Small intestine (tissue), 7 donors: ENCODE data around the gene ADD2. TPM values are rescaled to one million over a fixed set of nuclear protein-coding genes. Genes with fewer than 3 reads are reported as not detected.

ENCODE experiments used
- DNase-seq, 2 donors: peaks; one replicate each; pipeline versions ENCODE4 v3.0.0 to v3.0.0-alpha.2; 2013
- FAIRE-seq: peaks from 2 replicates; lab custom pipeline; 2012; peaks lifted over from hg19 to GRCh38; lab: Jason Lieb, UNC
- H3K27ac ChIP-seq, 3 donors: one replicate each; pipeline ENCODE4 v1.5.1; 2013; ENCODE audit warnings: low read length in 2 of 3, mild to moderate bottlenecking in 2 of 3, control low read depth in 1 of 3, inconsistent platforms in 1 of 3, low read depth in 1 of 3, moderate library complexity in 1 of 3
- H3K27me3 ChIP-seq, 3 donors: one replicate each; pipeline ENCODE4 v1.6.1; 2013; ENCODE audit warnings: low read length in 3 of 3, inconsistent platforms in 1 of 3; ENCODE audit not compliant: control insufficient read depth in 3 of 3, insufficient read depth in 3 of 3
- H3K36me3 ChIP-seq, 3 donors: one replicate each; pipeline ENCODE4 v1.6.1; 2013; ENCODE audit warnings: low read length in 3 of 3, inconsistent platforms in 1 of 3, low read depth in 1 of 3, mild to moderate bottlenecking in 1 of 3, moderate library complexity in 1 of 3; ENCODE audit not compliant: control insufficient read depth in 3 of 3, insufficient read depth in 2 of 3
- H3K4me1 ChIP-seq, 3 donors: one replicate each; pipeline ENCODE4 v1.6.1; 2013; ENCODE audit warnings: low read length in 2 of 3, inconsistent platforms in 1 of 3, low read depth in 1 of 3, mild to moderate bottlenecking in 1 of 3, moderate library complexity in 1 of 3; ENCODE audit not compliant: control insufficient read depth in 3 of 3, insufficient read depth in 2 of 3
- H3K4me3 ChIP-seq, 3 donors: one replicate each; pipeline ENCODE4 v1.5.1; 2013; ENCODE audit warnings: low read length in 3 of 3, control low read depth in 1 of 3, inconsistent platforms in 1 of 3, low read depth in 1 of 3, mild to moderate bottlenecking in 1 of 3, moderate library complexity in 1 of 3
- H3K9me3 ChIP-seq, 2 donors: one replicate each; pipeline ENCODE4 v1.6.1; 2013; ENCODE audit warnings: low read depth in 1 of 2, low read length in 1 of 2; ENCODE audit not compliant: control insufficient read depth in 2 of 2, insufficient read depth in 1 of 2
- WGBS, 3 donors: extraction: QIAGEN DNeasy Blood & Tissue Kit; methylation state at CpG; one replicate each; pipeline ENCODE4 v1.1.7; 2013; 5-methylcytosine and 5-hydroxymethylcytosine counted together
- polyA plus RNA-seq, 4 donors: library from polyadenylated mRNA; stranded (reverse) in 3 of 4; unstranded in 1 of 4; fragments of 200-250 nt in 3 of 4; fragments of 120-200 nt in 1 of 4; gene quantifications; one replicate each; pipeline versions ENCODE4 v1.2.1 to v1.2.3, GENCODE V29; 2013
- donor health status: healthy with polysubstance abuse.
- donor health status: control.
- donor health status: control.
- donor health status: Bipolar disorder and iron deficiency.
- donor health status: healthy.

ADD2 gene
- polyA plus RNA-seq, 4 donors: under 0.01 to 1.7 (median 0.25) TPM; not detected in 1

- 49 to 57% (median 50%) methylated on average over 1 of the region's 1 CpG for WGBS, 3 donors
- FAIRE-seq: no peak
- Histone ChIP-seq H3K27ac (no peak overlapping the region), H3K27me3 (peaks cover 0 to 24% (median 3%) of the 10 kb centered on the region in 3 donors), H3K4me1 (no peaks in the 10 kb centered on the region), H3K9me3 (no peaks in the 10 kb centered on the region), H3K36me3 (no peaks in the 10 kb centered on the region), H3K4me3 (no peak overlapping the region)
- DNase-seq: no peak
Observed at GRCh38 chr2:70778676-70779075, 10.7 kb upstream of the ADD2 start.

- WGBS, 3 donors: 69 to 78% (median 76%) methylated on average over 2 of the region's 2 CpGs
- Histone ChIP-seq H3K27ac (no peak overlapping the region), H3K9me3 (no peaks in the 10 kb centered on the region), H3K4me1 (no peaks in the 10 kb centered on the region), H3K4me3 (no peak overlapping the region), H3K36me3 (no peaks in the 10 kb centered on the region), H3K27me3 (peaks cover 0 to 30% (median 3%) of the 10 kb centered on the region in 3 donors)
- FAIRE-seq: no peak
- no peak for DNase-seq
Observed at GRCh38 chr2:70777450-70777849, 9.4 kb upstream of the ADD2 start.

- H3K27me3 ChIP-seq: peaks cover 0 to 38% (median 3%) of the 10 kb centered on the region in 3 donors
- no peaks in the 10 kb centered on the region for H3K4me1 ChIP-seq
- FAIRE-seq (no peak), DNase-seq (no peak)
- no peaks in the 10 kb centered on the region for H3K36me3 ChIP-seq
- no peak overlapping the region for H3K4me3 ChIP-seq
- 85 to 91% (median 90%) methylated on average over 3 of the region's 3 CpGs for WGBS, 3 donors
- H3K9me3 ChIP-seq: no peaks in the 10 kb centered on the region
- no peak overlapping the region for H3K27ac ChIP-seq
Observed at GRCh38 chr2:70776266-70776665, 8.3 kb upstream of the ADD2 start.

GRCh38 chr2:70775141-70775540, 7.1 kb upstream of the ADD2 start:
- H3K27ac ChIP-seq: no peak overlapping the region
- 9 to 51% (median 38%) methylated on average over 2 of the region's 2 CpGs for WGBS, 3 donors
- no peaks in the 10 kb centered on the region for H3K4me1 ChIP-seq
- H3K27me3 ChIP-seq: peaks cover 0 to 39% (median 0%) of the 10 kb centered on the region in 3 donors
- FAIRE-seq (no peak), DNase-seq (no peak)
- no peak overlapping the region for H3K4me3 ChIP-seq
- H3K36me3 ChIP-seq: no peaks in the 10 kb centered on the region
- no peaks in the 10 kb centered on the region for H3K9me3 ChIP-seq

- Histone ChIP-seq H3K27ac (no peak overlapping the region), H3K9me3 (no peaks in the 10 kb centered on the region), H3K27me3 (peaks cover 4 to 45% (median 14%) of the 10 kb centered on the region in 3 donors), H3K36me3 (no peaks in the 10 kb centered on the region), H3K4me1 (no peaks in the 10 kb centered on the region), H3K4me3 (no peak overlapping the region)
- WGBS, 3 donors: 64 to 83% (median 83%) methylated on average over 2 of the region's 2 CpGs
- DNase-seq: no peak
- no peak for FAIRE-seq
Observed at GRCh38 chr2:70772486-70773155, 4.6 kb upstream of the ADD2 start.

- DNase-seq (no peak), FAIRE-seq (no peak)
- 30 to 76% (median 60%) methylated on average over 2 of the region's 2 CpGs for WGBS, 3 donors
- no peak overlapping the region for H3K4me3 ChIP-seq
- H3K27me3 ChIP-seq: peaks cover 4 to 56% (median 20%) of the 10 kb centered on the region in 3 donors
- no peaks in the 10 kb centered on the region for H3K36me3 ChIP-seq
- H3K27ac ChIP-seq: no peak overlapping the region
- H3K4me1 ChIP-seq: peaks cover 0 to 3% (median 0%) of the 10 kb centered on the region in 3 donors
- no peaks in the 10 kb centered on the region for H3K9me3 ChIP-seq
Observed at GRCh38 chr2:70771446-70771845, 3.4 kb upstream of the ADD2 start.

GRCh38 chr2:70769450-70769849, 1.4 kb upstream of the ADD2 start:
- DNase-seq (no peak), FAIRE-seq (no peak)
- no peaks in the 10 kb centered on the region for H3K9me3 ChIP-seq
- peaks cover 4 to 71% (median 26%) of the 10 kb centered on the region in 3 donors for H3K27me3 ChIP-seq
- H3K36me3 ChIP-seq: no peaks in the 10 kb centered on the region
- 29 to 38% (median 37%) methylated on average over 2 of the region's 2 CpGs for WGBS, 3 donors
- no peak overlapping the region for H3K4me3 ChIP-seq
- peaks cover 0 to 3% (median 0%) of the 10 kb centered on the region in 3 donors for H3K4me1 ChIP-seq
- no peak overlapping the region for H3K27ac ChIP-seq

GRCh38 chr2:70768590-70769085, 638 bp upstream of the ADD2 start:
- Histone ChIP-seq H3K27ac (no peak overlapping the region), H3K27me3 (peaks cover 4 to 69% (median 26%) of the 10 kb centered on the region in 3 donors), H3K4me1 (peaks cover 0 to 3% (median 0%) of the 10 kb centered on the region in 3 donors), H3K9me3 (no peaks in the 10 kb centered on the region), H3K36me3 (no peaks in the 10 kb centered on the region), H3K4me3 (no peak overlapping the region)
- FAIRE-seq (no peak), DNase-seq (no peak)
- WGBS, 3 donors: 42 to 50% (median 49%) methylated on average over 7 of the region's 7 CpGs
